Activated naive CD4-positive, alpha-beta T cell treated with anti-CD3 and anti-CD28 coated beads, Interleukin-2, amount 50 U/mL, for 24 hours (primary cell): ENCODE results near the gene GNG14.
A peak's percentile ranks its signal among the peaks of the same experiment; 100 is the strongest.
"Not testable (repeated sequence)": the region's sequence is repeated elsewhere in the genome, so short reads cannot be mapped to it uniquely, and the experiment has no call there.

Source experiments
- H3K27ac Mint-ChIP-seq: one replicate; pipeline ENCODE4 v1.8.0; 2021; ENCODE audit warnings: mild to moderate bottlenecking, mixed read lengths
- H3K27me3 Mint-ChIP-seq: one replicate; pipeline ENCODE4 v1.8.0; 2021; ENCODE audit warnings: mixed read lengths
- H3K36me3 Mint-ChIP-seq: one replicate; pipeline ENCODE4 v1.8.0; 2021; ENCODE audit warnings: mixed read lengths
- H3K4me1 Mint-ChIP-seq: one replicate; pipeline ENCODE4 v1.8.0; 2021; ENCODE audit warnings: mixed read lengths
- H3K4me3 Mint-ChIP-seq: one replicate; pipeline ENCODE4 v1.8.0; 2021; ENCODE audit warnings: mild to moderate bottlenecking, mixed read lengths
- H3K9me3 Mint-ChIP-seq: one replicate; pipeline ENCODE4 v1.8.0; 2021; ENCODE audit warnings: mixed read lengths

The GNG14 gene

GRCh38 chr19:12687496-12688196 lies at the start of gene GNG14:
GNG14 (plus strand) TSS chr19:12687998; CDS start chr19:12688049, 51 bp downstream.
- no peak within 1 kb of the TSS for H3K4me3 Mint-ChIP-seq
- H3K9me3 Mint-ChIP-seq, result no peaks in the 10 kb centered on the region
- H3K4me1 Mint-ChIP-seq, result no peaks in the 10 kb centered on the region
- no peaks in the 10 kb centered on the region for H3K27me3 Mint-ChIP-seq
- no peak within 1 kb of the TSS for H3K27ac Mint-ChIP-seq
- H3K36me3 Mint-ChIP-seq, result no peaks in the 10 kb centered on the region

DNA sequence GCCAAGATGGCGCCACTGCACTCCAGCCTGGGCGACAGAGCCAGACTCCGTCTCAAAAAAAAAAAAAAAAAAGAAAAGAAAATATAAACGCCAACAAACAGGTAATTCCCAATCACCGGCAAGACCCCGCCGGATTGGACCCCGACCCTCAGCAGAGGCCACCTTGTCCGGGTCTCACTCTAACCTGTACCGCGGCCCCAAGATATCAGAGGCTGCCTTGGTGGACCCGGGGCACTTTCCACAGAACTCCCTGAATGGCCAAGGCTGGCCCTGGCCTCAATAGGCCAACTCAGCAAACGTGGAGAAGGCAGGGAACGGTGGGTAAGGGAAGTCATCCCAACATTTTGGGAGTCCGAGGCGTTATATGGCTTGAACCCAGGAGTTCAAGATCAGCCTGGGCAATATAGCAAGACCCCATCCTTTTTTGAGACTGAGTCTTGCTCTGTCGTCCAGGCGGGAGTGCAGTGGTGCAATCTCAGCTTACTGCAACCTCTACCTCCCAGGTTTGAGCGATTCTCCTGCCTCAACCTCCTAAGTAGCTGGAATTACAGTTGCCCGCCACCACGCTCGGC lies 49.1 kb upstream of the GNG14 start:
- no peak overlapping the region for H3K4me3 Mint-ChIP-seq
- H3K9me3 Mint-ChIP-seq, result no peaks in the 10 kb centered on the region
- H3K36me3 Mint-ChIP-seq, result no peaks in the 10 kb centered on the region
- peaks cover 22% of the 10 kb centered on the region for H3K4me1 Mint-ChIP-seq
- no peaks in the 10 kb centered on the region for H3K27me3 Mint-ChIP-seq
- H3K27ac Mint-ChIP-seq, result no peak overlapping the region

GRCh38 chr19:12639901-12640613 lies 47.7 kb upstream of the GNG14 start:
- Mint-ChIP-seq H3K27me3 (no peaks in the 10 kb centered on the region), H3K27ac (peak overlapping the region; percentile 91), H3K4me3 (peak overlapping the region; percentile 84), H3K36me3 (no peaks in the 10 kb centered on the region), H3K9me3 (no peaks in the 10 kb centered on the region), H3K4me1 (peaks cover 19% of the 10 kb centered on the region)

GRCh38 chr19:12641456-12641855 lies 46.3 kb upstream of the GNG14 start:
- H3K9me3 Mint-ChIP-seq, result no peaks in the 10 kb centered on the region
- H3K27me3 Mint-ChIP-seq, result no peaks in the 10 kb centered on the region
- H3K4me3 Mint-ChIP-seq, result no peak overlapping the region
- no peak overlapping the region for H3K27ac Mint-ChIP-seq
- H3K4me1 Mint-ChIP-seq, result peaks cover 12% of the 10 kb centered on the region
- no peaks in the 10 kb centered on the region for H3K36me3 Mint-ChIP-seq

DNA sequence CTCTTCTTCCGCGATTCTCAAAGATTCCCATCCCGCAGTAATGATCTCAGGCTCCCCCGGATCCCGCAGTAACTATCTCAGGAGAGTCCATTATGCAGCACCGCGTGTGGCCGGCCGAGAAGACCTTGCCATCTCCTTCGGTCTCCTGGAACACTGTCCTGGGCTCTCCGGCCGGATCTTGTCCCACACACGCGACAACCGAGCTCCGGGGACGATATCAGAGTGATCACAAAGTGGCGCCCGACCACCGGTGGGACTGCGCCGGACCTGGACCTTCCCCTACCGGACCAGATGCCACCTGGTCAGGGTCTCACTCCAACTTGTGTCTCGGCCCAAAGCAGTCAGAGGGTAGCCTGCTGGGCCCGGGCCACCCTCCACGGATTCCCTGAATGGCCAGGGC lies 45.3 kb upstream of the GNG14 start:
- H3K27ac Mint-ChIP-seq, result no peak overlapping the region
- no peaks in the 10 kb centered on the region for H3K27me3 Mint-ChIP-seq
- no peaks in the 10 kb centered on the region for H3K9me3 Mint-ChIP-seq
- no peak overlapping the region for H3K4me3 Mint-ChIP-seq
- H3K4me1 Mint-ChIP-seq, result peaks cover 8% of the 10 kb centered on the region
- no peaks in the 10 kb centered on the region for H3K36me3 Mint-ChIP-seq

GRCh38 chr19:12643716-12644115 lies 44.1 kb upstream of the GNG14 start:
- H3K36me3 Mint-ChIP-seq, H3K27me3 Mint-ChIP-seq, H3K4me1 Mint-ChIP-seq, H3K27ac Mint-ChIP-seq, H3K9me3 Mint-ChIP-seq, H3K4me3 Mint-ChIP-seq: not testable (repeated sequence)

DNA sequence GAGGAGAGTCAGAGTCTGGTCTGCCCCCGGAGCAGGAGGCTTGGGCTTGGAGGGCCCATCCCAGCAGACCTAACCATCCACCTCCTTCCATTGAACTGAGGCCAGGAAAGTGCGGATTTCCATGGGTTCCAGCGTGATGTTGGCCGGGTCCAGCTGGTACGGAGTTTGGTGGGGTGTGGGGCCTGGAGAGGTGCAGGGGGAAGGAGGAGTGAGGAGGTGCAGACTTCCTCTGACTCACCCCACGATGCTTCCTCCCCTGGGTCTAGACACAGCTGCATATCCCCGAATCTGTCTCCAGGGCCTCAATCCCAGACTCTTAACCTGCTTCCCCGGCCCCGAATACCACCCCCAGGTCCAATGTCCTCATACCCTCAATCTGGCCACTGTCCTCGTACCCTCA lies 41.2 kb upstream of the GNG14 start:
- Mint-ChIP-seq H3K27ac (no peak overlapping the region), H3K4me3 (no peak overlapping the region), H3K9me3 (no peaks in the 10 kb centered on the region), H3K27me3 (no peaks in the 10 kb centered on the region), H3K4me1 (no peaks in the 10 kb centered on the region), H3K36me3 (no peaks in the 10 kb centered on the region)

GRCh38 chr19:12647047-12647446 lies 40.8 kb upstream of the GNG14 start:
- no peaks in the 10 kb centered on the region for H3K27me3 Mint-ChIP-seq
- no peaks in the 10 kb centered on the region for H3K4me1 Mint-ChIP-seq
- H3K27ac Mint-ChIP-seq, result no peak overlapping the region
- H3K4me3 Mint-ChIP-seq, result no peak overlapping the region
- H3K36me3 Mint-ChIP-seq, result peaks cover 2% of the 10 kb centered on the region
- H3K9me3 Mint-ChIP-seq, result no peaks in the 10 kb centered on the region

GRCh38 chr19:12647490-12648071 lies 40.2 kb upstream of the GNG14 start:
- Mint-ChIP-seq H3K9me3 (no peaks in the 10 kb centered on the region), H3K27me3 (no peaks in the 10 kb centered on the region), H3K4me3 (no peak overlapping the region), H3K4me1 (no peaks in the 10 kb centered on the region), H3K36me3 (peaks cover 2% of the 10 kb centered on the region), H3K27ac (no peak overlapping the region)

GRCh38 chr19:12648088-12648487 lies 39.7 kb upstream of the GNG14 start:
- Mint-ChIP-seq H3K27me3 (no peaks in the 10 kb centered on the region), H3K27ac (no peak overlapping the region), H3K4me1 (no peaks in the 10 kb centered on the region), H3K36me3 (peaks cover 2% of the 10 kb centered on the region), H3K9me3 (no peaks in the 10 kb centered on the region), H3K4me3 (no peak overlapping the region)

DNA sequence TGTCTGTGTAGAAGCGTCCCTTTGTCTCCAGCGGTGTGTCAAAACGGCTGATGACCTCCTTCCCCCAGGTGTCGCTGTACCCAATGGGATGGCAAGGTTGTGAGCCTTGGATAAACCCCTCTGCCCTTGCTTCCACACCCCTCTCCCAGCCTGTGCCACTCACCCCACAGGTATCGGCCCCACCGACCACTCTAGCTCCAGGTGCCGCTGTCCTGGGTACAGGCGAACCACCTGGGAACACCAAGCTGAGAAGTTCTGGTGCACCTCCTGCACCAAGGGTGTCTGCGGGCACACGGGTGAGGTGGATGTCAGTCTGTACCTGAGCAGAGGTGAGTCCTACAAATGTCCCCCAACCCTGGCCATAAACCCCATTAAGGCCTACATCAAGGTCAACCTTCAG lies 37.9 kb upstream of the GNG14 start:
- Mint-ChIP-seq H3K27me3 (no peaks in the 10 kb centered on the region), H3K4me3 (no peak overlapping the region), H3K4me1 (no peaks in the 10 kb centered on the region), H3K27ac (no peak overlapping the region), H3K9me3 (no peaks in the 10 kb centered on the region), H3K36me3 (peaks cover 2% of the 10 kb centered on the region)

- Mint-ChIP-seq H3K9me3 (no peaks in the 10 kb centered on the region), H3K36me3 (peaks cover 9% of the 10 kb centered on the region), H3K27ac (no peak overlapping the region), H3K4me3 (no peak overlapping the region), H3K4me1 (no peaks in the 10 kb centered on the region), H3K27me3 (no peaks in the 10 kb centered on the region)
Measured at GRCh38 chr19:12652219-12652618, 35.6 kb upstream of the GNG14 start.

DNA sequence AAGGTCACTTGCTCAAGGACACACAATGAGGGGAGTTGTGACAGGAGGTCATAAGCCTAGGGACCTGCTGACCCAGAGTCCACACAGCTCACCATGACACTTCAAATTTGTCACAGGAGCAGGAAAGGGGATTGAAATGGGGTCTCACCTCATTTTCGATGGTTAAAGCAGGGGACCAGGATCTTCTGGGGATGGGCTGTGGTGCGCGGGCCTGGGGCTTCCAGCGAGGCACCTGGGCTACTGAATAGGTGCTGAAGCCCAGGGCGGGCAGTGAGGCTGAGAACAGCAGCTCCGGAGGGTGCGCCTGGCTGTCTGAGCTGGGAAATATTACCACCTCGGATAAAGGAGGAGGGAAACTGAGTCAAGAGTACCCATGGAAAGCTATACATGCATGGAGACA lies 32.3 kb upstream of the GNG14 start:
- no peaks in the 10 kb centered on the region for H3K4me1 Mint-ChIP-seq
- peaks cover 14% of the 10 kb centered on the region for H3K36me3 Mint-ChIP-seq
- H3K27ac Mint-ChIP-seq, result no peak overlapping the region
- no peaks in the 10 kb centered on the region for H3K9me3 Mint-ChIP-seq
- H3K27me3 Mint-ChIP-seq, result no peaks in the 10 kb centered on the region
- no peak overlapping the region for H3K4me3 Mint-ChIP-seq

- H3K27ac Mint-ChIP-seq, result no peak overlapping the region
- H3K4me1 Mint-ChIP-seq, result no peaks in the 10 kb centered on the region
- H3K27me3 Mint-ChIP-seq, result no peaks in the 10 kb centered on the region
- peaks cover 12% of the 10 kb centered on the region for H3K36me3 Mint-ChIP-seq
- H3K4me3 Mint-ChIP-seq, result no peak overlapping the region
- H3K9me3 Mint-ChIP-seq, result no peaks in the 10 kb centered on the region
Measured at GRCh38 chr19:12656899-12657571, 30.8 kb upstream of the GNG14 start.

- Mint-ChIP-seq H3K4me1 (no peaks in the 10 kb centered on the region), H3K27ac (no peak overlapping the region), H3K9me3 (no peaks in the 10 kb centered on the region), H3K27me3 (no peaks in the 10 kb centered on the region), H3K4me3 (no peak overlapping the region), H3K36me3 (peaks cover 13% of the 10 kb centered on the region)
Measured at GRCh38 chr19:12657966-12658365, 29.8 kb upstream of the GNG14 start.

DNA sequence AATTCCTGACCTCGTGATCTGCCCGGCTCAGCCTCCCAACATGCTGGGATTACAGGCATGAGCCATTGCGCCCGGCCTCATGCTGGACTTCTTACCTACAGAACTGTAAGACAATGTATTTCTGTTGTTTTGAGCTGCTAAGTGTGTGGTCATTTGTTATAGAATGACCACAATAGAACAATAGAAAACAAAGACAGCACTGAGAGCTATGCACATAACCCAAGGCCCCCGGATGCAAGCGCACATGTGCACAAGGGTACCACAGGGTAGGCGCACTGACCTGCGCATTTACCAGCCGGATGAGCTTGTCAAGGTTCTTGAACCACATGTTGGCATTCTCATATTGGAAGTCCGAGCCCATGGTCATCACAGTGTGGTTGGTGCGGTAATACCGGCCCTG lies 26.8 kb upstream of the GNG14 start:
- H3K4me3 Mint-ChIP-seq, result no peak overlapping the region
- H3K27ac Mint-ChIP-seq, result no peak overlapping the region
- H3K36me3 Mint-ChIP-seq, result peaks cover 7% of the 10 kb centered on the region
- H3K9me3 Mint-ChIP-seq, result no peaks in the 10 kb centered on the region
- peaks cover 19% of the 10 kb centered on the region for H3K4me1 Mint-ChIP-seq
- H3K27me3 Mint-ChIP-seq, result no peaks in the 10 kb centered on the region
